ENCODE data around the gene PGS1. TPM values are rescaled to one million over a fixed set of nuclear protein-coding genes. Genes with fewer than 3 reads are reported as not detected.

The PGS1 gene
- total and polyA plus RNA-seq, 2 of the 8 experiments (the other 6 are each of a cell fraction or from before 2014, with no cell fraction given), result 46.7 to 60.0 TPM

GRCh38 chr17:78471635-78472034 is 93.2 kb downstream of the PGS1 start:
- Histone ChIP-seq H3K79me2 (ENCODE audit: control insufficient read depth in 1 of 2, insufficient read depth in 2 of 2, low read length in 2 of 2) (no peaks in the 10 kb centered on the region), H3K4me3 (ENCODE audit: extremely low read depth in 1 of 4, insufficient read depth in 2 of 4, low read depth in 3 of 4, low read length in 4 of 4) (no peak overlapping the region), H4K8ac (ENCODE audit: extremely low read depth, insufficient read depth, low read length) (no peak overlapping the region), H3K4ac (replicated peaks; ENCODE audit: insufficient read length, low read depth, low read length) (no peak overlapping the region), H3K14ac (ENCODE audit: insufficient read length) (no peak overlapping the region), H3K4me1 (replicated peaks in 1 of 4; ENCODE audit: control insufficient read depth in 3 of 4, insufficient read depth in 4 of 4, low read length in 3 of 4) (no peaks in the 10 kb centered on the region), H4K20me1 (replicated peaks in 1 of 2; ENCODE audit: control insufficient read depth in 1 of 2, insufficient read depth in 2 of 2, low read length in 2 of 2) (no peaks in the 10 kb centered on the region), H3K27me3 (replicated peaks in 1 of 4; ENCODE audit: control insufficient read depth in 3 of 4, extremely low read depth in 1 of 4, insufficient read depth in 3 of 4, low read length in 3 of 4) (no peaks in the 10 kb centered on the region), H3K23ac (ENCODE audit: insufficient read length) (no peak overlapping the region), H3K36me3 (ENCODE audit: control insufficient read depth in 2 of 4, insufficient read depth in 4 of 4, low read length in 3 of 4) (no peaks in the 10 kb centered on the region), H2AK5ac (ENCODE audit: low read depth, low read length) (no peak overlapping the region), H3K56ac (replicated peaks; ENCODE audit: insufficient read length, low read depth, low read length) (no peak overlapping the region), H2BK20ac (ENCODE audit: low read length) (no peak overlapping the region), H2AFZ (ENCODE audit: low read length) (no peak overlapping the region), H3K79me1 (ENCODE audit: low read depth, low read length) (no peaks in the 10 kb centered on the region), H4K91ac (replicated peaks; ENCODE audit: insufficient read length, low read length) (no peak overlapping the region), H3K9me3 (ENCODE audit: insufficient read depth in 2 of 2, low read depth in 1 of 2, low read length in 1 of 2) (no peaks in the 10 kb centered on the region), H3K4me2 (ENCODE audit: insufficient read depth in 1 of 2, low read depth in 2 of 2, low read length in 2 of 2) (no peak overlapping the region), H2BK120ac (replicated peaks; ENCODE audit: low read depth, low read length) (no peak overlapping the region), H2BK5ac (ENCODE audit: low read depth, low read length) (no peak overlapping the region), H3K27ac (ENCODE audit: low read depth, low read length) (no peak overlapping the region), H4K5ac (ENCODE audit: insufficient read length, low read depth, low read length) (no peak overlapping the region), H2BK12ac (ENCODE audit: low read depth, low read length) (no peak overlapping the region), H2BK15ac (ENCODE audit: low read length) (no peak overlapping the region), H3K23me2 (ENCODE audit: low read depth, low read length) (peaks cover 2% of the 10 kb centered on the region; the same call in 1 of the 2 replicates), H3K18ac (ENCODE audit: extremely low read depth, low read length) (no peak overlapping the region), H3K9ac (replicated peaks in 1 of 4; ENCODE audit: extremely low read depth in 1 of 4, low read depth in 3 of 4, low read length in 3 of 4) (no peak overlapping the region)
- no peak for DNase-seq (ENCODE audit: low read depth in 1 of 2, low spot score in 2 of 2)
- FAIRE-seq, result no peak
- ChIA-PET CTCF (ENCODE audit: partially characterized antibody) (interaction anchor here (0.6 to 1.4 kb wide), 3 partner anchors 22 to 120 kb away, joined by 3 to 4 read pairs (median 4); no protein-coding TSS in a partner anchor), POLR2A (ENCODE audit: partially characterized antibody) (interaction anchor here (1.2 kb wide), 1 partner anchor 9 kb away, joined by 3 read pairs; no protein-coding TSS in a partner anchor)
- 85% methylated on average over 12 of the region's 12 CpGs; no CpG with 5 or more reads in 1 of the 2 experiments for WGBS, 2 experiments (ENCODE audit: extremely low coverage in 1 of 2, insufficient coverage in 1 of 2, insufficient read length in 1 of 2, insufficient replicate concordance in 2 of 2, low coverage in 1 of 2, low lambda C conversion rate in 2 of 2, missing lambda C conversion rate in 1 of 2)
- TF ChIP-seq HDAC2 (IDR thresholded peaks at IDR 0.05; ENCODE audit: borderline replicate concordance in 1 of 2, low read depth in 2 of 2, low read length in 2 of 2) (no peak), USF2 (IDR thresholded peaks at IDR 0.05; ENCODE audit: low read length) (no peak)
